Smooth muscle cell (in vitro differentiated cells): ENCODE measurements around the gene MME. TPM values are rescaled to one million over a fixed set of nuclear protein-coding genes. Genes with fewer than 3 reads are reported as not detected.

ENCODE experiments used
- DNase-seq: peaks from one replicate; lab custom pipeline; 2025; ENCODE audit not compliant: unreplicated experiment; lab: John Stamatoyannopoulos, UW
- H2AFZ ChIP-seq: fragments of 200-600 bp; sonication (generic); 2 replicates; pipeline ENCODE4 v1.6.0; 2016; ENCODE audit warnings: antibody characterized with exemption, low read depth, mild to moderate bottlenecking
- H3F3A ChIP-seq: fragments of 200-600 bp; sonication (generic); 2 replicates; pipeline ENCODE4 v1.6.0; 2017; ENCODE audit warnings: antibody characterized with exemption, low read depth
- H3K27ac ChIP-seq: fragments of 200-600 bp; sonication (generic); 2 replicates; pipeline ENCODE4 v1.5.1; 2016; ENCODE audit warnings: low read depth, mild to moderate bottlenecking
- H3K27me3 ChIP-seq: fragments of 200-600 bp; sonication (generic); 2 replicates; pipeline ENCODE4 v1.6.1; 2016; ENCODE audit warnings: low read depth, mild to moderate bottlenecking
- H3K36me3 ChIP-seq: fragments of 200-600 bp; sonication (generic); 2 replicates; pipeline ENCODE4 v1.5.1; 2016; ENCODE audit warnings: low read depth
- H3K4me1 ChIP-seq: fragments of 200-600 bp; sonication (generic); 2 replicates; pipeline ENCODE4 v1.5.1; 2016; ENCODE audit warnings: low read depth
- H3K4me2 ChIP-seq: fragments of 200-600 bp; sonication (generic); 2 replicates; pipeline ENCODE4 v1.6.0; 2016; ENCODE audit warnings: mild to moderate bottlenecking
- H3K4me3 ChIP-seq: fragments of 200-600 bp; sonication (generic); 2 replicates; pipeline ENCODE4 v1.5.1; 2016; ENCODE audit warnings: mild to moderate bottlenecking
- H3K79me2 ChIP-seq: fragments of 200-600 bp; sonication (generic); 2 replicates; pipeline ENCODE4 v1.6.0; 2016; ENCODE audit warnings: low read depth, mild to moderate bottlenecking
- H3K9ac ChIP-seq: fragments of 200-600 bp; sonication (generic); 2 replicates; pipeline ENCODE4 v1.6.0; 2016; ENCODE audit warnings: low read depth
- H3K9me3 ChIP-seq: fragments of 200-600 bp; sonication (generic); replicated peaks from 2 replicates; pipeline ENCODE4 v1.5.1; 2016; ENCODE audit warnings: low read depth
- H4K20me1 ChIP-seq: fragments of 200-600 bp; sonication (generic); 2 replicates; pipeline ENCODE4 v1.6.0; 2016; ENCODE audit warnings: low read depth
- WGBS: methylation state at CpG from one replicate; pipeline ENCODE4 v1.1.7; 2016; ENCODE audit warnings: low lambda C conversion rate; 5-methylcytosine and 5-hydroxymethylcytosine counted together
- polyA plus RNA-seq: library from polyadenylated mRNA; unstranded; fragments of >200 nt; fragmentation: Nextera tagmentation; extraction: Ambion mirVana; gene quantifications from 2 replicates; pipeline ENCODE4 v1.2.1, GENCODE V29; 2016
- total RNA-seq: library from RNA; depleted of rRNA; stranded (reverse); fragments of >200 nt; gene quantifications from 2 replicates; pipeline ENCODE4 v1.2.3, GENCODE V29; 2014
- TF ChIP-seq, protein P1 (sequence below): fragments of 200-600 bp; sonication (generic); IDR thresholded peaks from 2 replicates; pipeline ENCODE4 v1.5.1; 2017; ENCODE audit warnings: borderline replicate concordance, mild to moderate bottlenecking, antibody characterized with exemption; ENCODE audit not compliant: insufficient read depth, poor library complexity, severe bottlenecking

MME gene
- total RNA-seq: 136 and 185 TPM in 2 replicates
- 62.0 and 79.2 TPM in 2 replicates for polyA plus RNA-seq

DNA sequence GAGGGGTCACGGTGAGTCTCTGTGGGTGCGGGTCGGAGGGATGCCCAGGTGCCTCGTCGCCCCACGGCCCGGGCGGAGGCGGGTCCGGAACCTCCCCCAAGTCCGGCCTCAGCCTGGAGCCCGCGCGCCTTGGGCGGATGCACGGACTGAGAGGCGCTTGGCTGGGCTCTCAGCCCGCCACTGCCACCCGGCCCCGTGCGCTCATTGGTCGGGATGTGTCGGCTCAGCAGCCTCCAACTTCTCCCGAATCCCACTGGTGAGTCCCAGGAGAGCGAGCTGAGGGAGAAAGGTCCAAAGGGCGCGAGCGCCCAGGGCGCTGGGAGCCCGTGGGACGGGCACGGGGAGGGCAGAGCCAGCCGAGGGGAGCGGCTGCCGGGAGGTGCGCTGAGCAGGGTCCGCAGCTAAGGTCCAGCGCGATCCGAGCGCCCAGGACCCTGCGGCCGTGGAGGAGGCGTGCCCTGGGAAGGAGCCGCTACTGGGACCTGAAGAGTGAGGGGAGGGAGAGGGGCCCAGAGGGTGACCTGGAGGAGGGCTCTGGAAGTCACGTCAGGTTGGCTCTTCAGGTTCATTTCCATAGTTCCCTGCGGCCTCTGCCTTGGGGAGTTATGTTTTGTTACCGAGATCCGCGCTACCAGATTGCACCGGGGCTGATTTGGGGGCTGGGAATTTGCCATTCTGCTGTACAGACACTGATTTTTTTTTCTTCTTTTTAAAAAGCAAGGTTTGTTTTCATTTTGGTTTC lies at the start of gene MME:
Gene MME (plus strand): TSS at position 574 of the 742 bp plus-strand sequence. CDS start 3,849 bp downstream, outside the sequence.
- H3K36me3 ChIP-seq: no peaks in the 10 kb centered on the region
- no peaks in the 10 kb centered on the region for H3K27me3 ChIP-seq
- DNase-seq: peak; percentile 57
- H3K27ac ChIP-seq: peak within 1 kb of the TSS; percentile 49
- peak within 1 kb of the TSS; percentile 84 for H3K4me3 ChIP-seq
- 1% methylated on average over 51 of the region's 51 CpGs for WGBS
- H3F3A ChIP-seq: no peaks in the 10 kb centered on the region
- no peaks in the 10 kb centered on the region for H4K20me1 ChIP-seq
- peak within 1 kb of the TSS; percentile 90 for H3K4me2 ChIP-seq
- peak within 1 kb of the TSS; percentile 76 for H3K9ac ChIP-seq
- peaks cover 15% of the 10 kb centered on the region for H3K4me1 ChIP-seq
- peak within 1 kb of the TSS; percentile 97 for H2AFZ ChIP-seq
- H3K9me3 ChIP-seq: no peaks in the 10 kb centered on the region
- H3K79me2 ChIP-seq: peaks cover 11% of the 10 kb centered on the region
- TF ChIP-seq, protein P1, sequence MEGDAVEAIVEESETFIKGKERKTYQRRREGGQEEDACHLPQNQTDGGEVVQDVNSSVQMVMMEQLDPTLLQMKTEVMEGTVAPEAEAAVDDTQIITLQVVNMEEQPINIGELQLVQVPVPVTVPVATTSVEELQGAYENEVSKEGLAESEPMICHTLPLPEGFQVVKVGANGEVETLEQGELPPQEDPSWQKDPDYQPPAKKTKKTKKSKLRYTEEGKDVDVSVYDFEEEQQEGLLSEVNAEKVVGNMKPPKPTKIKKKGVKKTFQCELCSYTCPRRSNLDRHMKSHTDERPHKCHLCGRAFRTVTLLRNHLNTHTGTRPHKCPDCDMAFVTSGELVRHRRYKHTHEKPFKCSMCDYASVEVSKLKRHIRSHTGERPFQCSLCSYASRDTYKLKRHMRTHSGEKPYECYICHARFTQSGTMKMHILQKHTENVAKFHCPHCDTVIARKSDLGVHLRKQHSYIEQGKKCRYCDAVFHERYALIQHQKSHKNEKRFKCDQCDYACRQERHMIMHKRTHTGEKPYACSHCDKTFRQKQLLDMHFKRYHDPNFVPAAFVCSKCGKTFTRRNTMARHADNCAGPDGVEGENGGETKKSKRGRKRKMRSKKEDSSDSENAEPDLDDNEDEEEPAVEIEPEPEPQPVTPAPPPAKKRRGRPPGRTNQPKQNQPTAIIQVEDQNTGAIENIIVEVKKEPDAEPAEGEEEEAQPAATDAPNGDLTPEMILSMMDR: no peak

DNA sequence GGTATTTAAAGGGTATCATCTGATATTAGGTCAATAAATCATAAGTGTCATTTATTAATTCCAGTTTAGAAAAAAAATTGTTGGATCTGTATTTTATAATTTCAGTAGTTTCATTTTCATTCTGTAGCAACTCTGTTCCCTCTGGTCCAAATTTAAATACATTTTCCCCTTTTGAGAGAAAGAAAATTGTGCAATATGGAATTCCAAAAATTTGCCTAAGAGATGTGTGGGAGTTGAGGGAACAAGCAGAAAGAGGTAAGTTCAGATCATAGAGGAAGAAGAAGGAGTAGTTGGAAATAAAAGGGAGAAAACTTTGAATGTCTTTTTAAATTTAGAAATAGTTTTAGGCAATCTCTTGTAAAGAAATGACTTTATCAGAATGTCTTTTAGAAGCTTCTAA lies 48.9 kb upstream of the MME start:
- Histone ChIP-seq H3K9me3 (no peaks in the 10 kb centered on the region), H3K79me2 (no peaks in the 10 kb centered on the region), H3K4me2 (peak overlapping the region; percentile 30), H3K27me3 (no peaks in the 10 kb centered on the region), H4K20me1 (no peaks in the 10 kb centered on the region), H3K4me1 (peaks cover 21% of the 10 kb centered on the region), H3K27ac (peak overlapping the region; percentile 77), H2AFZ (peak overlapping the region; percentile 53), H3K9ac (no peak overlapping the region), H3F3A (peaks cover 19% of the 10 kb centered on the region), H3K36me3 (no peaks in the 10 kb centered on the region), H3K4me3 (no peak overlapping the region)
- DNase-seq: no peak
- TF ChIP-seq, protein P1: no peak

DNA sequence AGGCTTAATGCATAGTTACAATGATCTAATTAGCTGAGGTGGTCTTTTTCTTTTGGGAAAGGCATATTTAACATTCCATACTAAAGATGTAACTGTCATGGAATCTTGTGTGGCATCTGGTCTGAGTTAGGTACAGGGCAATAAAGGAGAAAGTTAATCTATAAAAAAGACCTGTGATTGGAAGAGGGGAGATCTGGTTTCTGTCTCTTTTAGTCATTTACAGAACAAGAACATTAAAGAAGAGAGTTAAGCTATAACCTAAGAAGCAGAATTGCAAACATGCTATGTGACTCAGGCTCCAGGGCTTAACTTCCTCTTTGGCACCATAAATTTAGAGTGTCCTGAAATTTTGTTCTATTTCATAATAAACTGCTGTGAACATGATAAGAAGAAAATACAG lies 47.2 kb upstream of the MME start:
- no peak for DNase-seq
- H3K9me3 ChIP-seq: no peaks in the 10 kb centered on the region
- TF ChIP-seq, protein P1: no peak
- no peak overlapping the region for H3K9ac ChIP-seq
- H3K4me1 ChIP-seq: peaks cover 14% of the 10 kb centered on the region
- no peaks in the 10 kb centered on the region for H4K20me1 ChIP-seq
- no peak overlapping the region for H2AFZ ChIP-seq
- H3K79me2 ChIP-seq: no peaks in the 10 kb centered on the region
- no peak overlapping the region for H3K4me3 ChIP-seq
- peaks cover 9% of the 10 kb centered on the region for H3F3A ChIP-seq
- peak overlapping the region; percentile 77 for H3K27ac ChIP-seq
- H3K4me2 ChIP-seq: peak overlapping the region; percentile 28
- no peaks in the 10 kb centered on the region for H3K36me3 ChIP-seq
- H3K27me3 ChIP-seq: no peaks in the 10 kb centered on the region

DNA sequence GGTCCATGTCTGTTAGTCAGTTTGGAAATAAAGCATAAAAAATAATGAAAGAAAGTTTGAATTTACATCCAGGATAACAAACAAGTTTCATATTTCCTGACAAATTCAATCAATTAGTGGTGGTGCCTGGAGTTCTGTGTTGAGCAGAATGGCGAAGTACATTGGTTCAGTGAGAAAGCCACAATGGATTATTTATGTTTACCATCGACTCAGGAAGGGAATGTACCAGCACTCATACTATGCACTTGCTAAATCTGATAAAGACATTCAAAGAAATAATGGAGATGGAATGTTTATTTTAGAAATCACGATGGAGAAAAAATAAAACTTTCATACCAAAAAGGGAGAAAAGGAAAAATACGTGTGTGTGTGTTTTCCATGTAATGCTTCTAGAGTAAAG lies 45.3 kb upstream of the MME start:
- Histone ChIP-seq H4K20me1 (no peaks in the 10 kb centered on the region), H3K4me1 (peaks cover 14% of the 10 kb centered on the region), H3K9me3 (no peaks in the 10 kb centered on the region), H3K36me3 (no peaks in the 10 kb centered on the region), H3K9ac (no peak overlapping the region), H3K27ac (peak overlapping the region; percentile 77), H3K4me3 (no peak overlapping the region), H2AFZ (peak overlapping the region; percentile 66), H3K4me2 (no peak overlapping the region), H3K27me3 (no peaks in the 10 kb centered on the region), H3F3A (peaks cover 9% of the 10 kb centered on the region), H3K79me2 (no peaks in the 10 kb centered on the region)
- WGBS: 76% methylated on average over 4 of the region's 4 CpGs
- TF ChIP-seq, protein P1: no peak
- DNase-seq: no peak
